Measurements from ENCODE around the gene CKAP2. TPM values are rescaled to one million over a fixed set of nuclear protein-coding genes. Genes with fewer than 3 reads are reported as not detected.

Gene CKAP2
- total RNA-seq, 2 experiments from 2014 or later, result 66.5 to 94.9 TPM

DNA sequence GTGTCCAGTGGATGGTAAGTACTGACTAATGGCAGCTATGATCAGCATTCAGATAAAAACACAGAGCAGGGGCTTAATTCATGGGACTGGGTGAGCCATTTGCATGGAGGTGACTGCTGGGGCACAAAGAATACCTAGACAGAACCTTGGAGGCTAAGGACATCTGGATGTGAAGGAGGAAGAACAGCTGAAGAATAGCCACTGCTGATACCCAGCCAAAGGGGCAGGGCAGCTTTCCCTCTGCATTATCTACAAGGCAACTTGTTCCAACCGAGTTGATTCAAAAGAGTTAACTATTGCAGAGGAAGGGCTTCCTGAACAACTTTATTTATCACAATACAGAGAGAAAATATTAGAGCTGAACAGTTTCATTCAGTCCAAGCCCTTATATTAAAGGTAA lies 36.2 kb upstream of the CKAP2 start:
- no peak overlapping the region for H3K4me3 ChIP-seq (ENCODE audit: low read depth, low read length, poor library complexity, severe bottlenecking)
- H3K9me3 ChIP-seq (ENCODE audit: low read length), result no peaks in the 10 kb centered on the region
- CTCF ChIA-PET (ENCODE audit: unreplicated experiment), result no interaction called here
- no peaks in the 10 kb centered on the region for H4K20me1 ChIP-seq (ENCODE audit: insufficient read depth, low read length)
- H3K4me2 ChIP-seq (ENCODE audit: low read length), result no peak overlapping the region
- no peak for TF ChIP-seq CTCF (conservative IDR thresholded peaks at IDR 0.05; ENCODE audit: low read length)
- TF ChIP-seq EZH2phosphoT487 (IDR thresholded peaks at IDR 0.05; ENCODE audit: borderline replicate concordance, low read depth, low read length), result no peak
- no peaks in the 10 kb centered on the region for H3K4me1 ChIP-seq (ENCODE audit: insufficient read depth, low read length, poor library complexity, severe bottlenecking)
- no peak for DNase-seq (ENCODE audit: low spot score)
- no peaks in the 10 kb centered on the region for H3K9me2 ChIP-seq (ENCODE audit: insufficient read depth, low read length)
- POLR2A ChIA-PET, result no interaction called here
- peaks cover 22% of the 10 kb centered on the region for H3K36me3 ChIP-seq (ENCODE audit: insufficient read depth, low read length)
- H3K79me2 ChIP-seq (ENCODE audit: insufficient read depth, low read depth, low read length), result no peaks in the 10 kb centered on the region
- intact Hi-C loops (cut with micrococcal nuclease; ENCODE audit: unreplicated experiment), result no loop called here
- no TSS peak for BruUV-seq (replicated peaks)
- H3K27ac ChIP-seq (ENCODE audit: low read depth, low read length, poor library complexity, severe bottlenecking), result no peak overlapping the region
- H2AFZ ChIP-seq (ENCODE audit: low read length), result no peak overlapping the region

DNA sequence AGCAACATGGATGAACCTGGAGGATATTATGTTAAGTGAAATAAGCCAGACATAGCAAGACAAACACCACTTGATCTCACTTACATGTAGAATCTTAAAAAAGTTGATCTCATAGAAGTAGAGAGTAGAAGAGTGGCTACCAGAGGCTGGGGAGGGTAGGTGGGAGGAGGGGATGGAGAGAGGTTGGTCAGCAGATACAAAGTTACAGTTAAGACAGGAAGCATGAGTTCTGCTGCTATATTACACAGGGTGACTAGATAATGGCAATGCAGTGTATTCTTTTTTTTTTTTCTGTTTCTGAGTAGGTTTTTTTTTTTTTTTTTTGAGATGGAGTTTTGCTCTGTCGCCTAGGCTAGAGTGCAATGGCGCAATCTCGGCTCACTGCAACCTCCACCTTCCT lies 34.1 kb upstream of the CKAP2 start:
- Histone ChIP-seq H3K9me3 (ENCODE audit: low read length) (no peaks in the 10 kb centered on the region), H3K27ac (ENCODE audit: low read depth, low read length, poor library complexity, severe bottlenecking) (no peak overlapping the region), H3K4me3 (ENCODE audit: low read depth, low read length, poor library complexity, severe bottlenecking) (no peak overlapping the region), H3K9me2 (ENCODE audit: insufficient read depth, low read length) (no peaks in the 10 kb centered on the region), H4K20me1 (ENCODE audit: insufficient read depth, low read length) (no peaks in the 10 kb centered on the region), H3K4me1 (ENCODE audit: insufficient read depth, low read length, poor library complexity, severe bottlenecking) (no peaks in the 10 kb centered on the region), H3K79me2 (ENCODE audit: insufficient read depth, low read depth, low read length) (no peaks in the 10 kb centered on the region), H3K4me2 (ENCODE audit: low read length) (no peak overlapping the region), H2AFZ (ENCODE audit: low read length) (no peak overlapping the region), H3K36me3 (ENCODE audit: insufficient read depth, low read length) (peaks cover 24% of the 10 kb centered on the region)
- no peak for DNase-seq (ENCODE audit: low spot score)
- TF ChIP-seq CTCF (conservative IDR thresholded peaks at IDR 0.05; ENCODE audit: low read length) (no peak), EZH2phosphoT487 (IDR thresholded peaks at IDR 0.05; ENCODE audit: borderline replicate concordance, low read depth, low read length) (no peak)
- CTCF ChIA-PET (ENCODE audit: unreplicated experiment), result no interaction called here
- intact Hi-C loops (cut with micrococcal nuclease; ENCODE audit: unreplicated experiment), result no loop called here
- BruUV-seq (replicated peaks), result no TSS peak
- POLR2A ChIA-PET, result no interaction called here

- no peaks in the 10 kb centered on the region for H4K20me1 ChIP-seq (ENCODE audit: insufficient read depth, low read length)
- peaks cover 29% of the 10 kb centered on the region for H3K36me3 ChIP-seq (ENCODE audit: insufficient read depth, low read length)
- H3K9me2 ChIP-seq (ENCODE audit: insufficient read depth, low read length), result no peaks in the 10 kb centered on the region
- no peaks in the 10 kb centered on the region for H3K79me2 ChIP-seq (ENCODE audit: insufficient read depth, low read depth, low read length)
- no peak for DNase-seq (ENCODE audit: low spot score)
- BruUV-seq (replicated peaks), result no TSS peak
- H3K4me1 ChIP-seq (ENCODE audit: insufficient read depth, low read length, poor library complexity, severe bottlenecking), result no peaks in the 10 kb centered on the region
- no peak for TF ChIP-seq CTCF (conservative IDR thresholded peaks at IDR 0.05; ENCODE audit: low read length)
- TF ChIP-seq EZH2phosphoT487 (IDR thresholded peaks at IDR 0.05; ENCODE audit: borderline replicate concordance, low read depth, low read length), result no peak
- no peak overlapping the region for H3K4me2 ChIP-seq (ENCODE audit: low read length)
- no peak overlapping the region for H3K27ac ChIP-seq (ENCODE audit: low read depth, low read length, poor library complexity, severe bottlenecking)
- intact Hi-C loops (cut with micrococcal nuclease; ENCODE audit: unreplicated experiment), result no loop called here
- ChIA-PET POLR2A (interaction anchor here (0.6 kb wide), 1 partner anchor 780 kb away, joined by 3 read pairs; no protein-coding TSS in a partner anchor), CTCF (ENCODE audit: unreplicated experiment) (no interaction called here)
- H3K9me3 ChIP-seq (ENCODE audit: low read length), result no peaks in the 10 kb centered on the region
- H3K4me3 ChIP-seq (ENCODE audit: low read depth, low read length, poor library complexity, severe bottlenecking), result no peak overlapping the region
- no peak overlapping the region for H2AFZ ChIP-seq (ENCODE audit: low read length)
Measured at GRCh38 chr13:52428295-52428694, 27.0 kb upstream of the CKAP2 start.

All from OCI-LY7 (cell line).